Measurements from ENCODE around the gene PPP1R13B. TPM values are rescaled to one million over a fixed set of nuclear protein-coding genes. Genes with fewer than 3 reads are reported as not detected.

PPP1R13B gene
- total RNA-seq, 2 experiments from 2014 or later, result 11.6 to 12.0 TPM

- Mint-ChIP-seq H3K36me3 (ENCODE audit: low read depth) (peaks cover 6% of the 10 kb centered on the region), H3K27me3 (no peaks in the 10 kb centered on the region), H3K27ac (no peak overlapping the region), H3K9me3 (peaks cover 4% of the 10 kb centered on the region), H3K4me3 (no peak overlapping the region), H3K4me1 (no peaks in the 10 kb centered on the region)
- ChIA-PET CTCF (no interaction called here), POLR2A (no interaction called here)
- DNase-seq, result no peak
Observed at GRCh38 chr14:103767336-103767894, 80.0 kb downstream of the PPP1R13B start.

GRCh38 chr14:103765526-103765925, 81.8 kb downstream of the PPP1R13B start:
- CTCF ChIA-PET, result interaction anchor here (0.8 kb wide), 1 partner anchor 29 kb away, joined by 3 read pairs; no protein-coding TSS in a partner anchor
- Mint-ChIP-seq H3K9me3 (no peaks in the 10 kb centered on the region), H3K36me3 (ENCODE audit: low read depth) (no peaks in the 10 kb centered on the region), H3K27me3 (no peaks in the 10 kb centered on the region), H3K4me3 (no peak overlapping the region), H3K4me1 (no peaks in the 10 kb centered on the region), H3K27ac (no peak overlapping the region)
- DNase-seq, result no peak
- POLR2A ChIA-PET, result no interaction called here

DNA sequence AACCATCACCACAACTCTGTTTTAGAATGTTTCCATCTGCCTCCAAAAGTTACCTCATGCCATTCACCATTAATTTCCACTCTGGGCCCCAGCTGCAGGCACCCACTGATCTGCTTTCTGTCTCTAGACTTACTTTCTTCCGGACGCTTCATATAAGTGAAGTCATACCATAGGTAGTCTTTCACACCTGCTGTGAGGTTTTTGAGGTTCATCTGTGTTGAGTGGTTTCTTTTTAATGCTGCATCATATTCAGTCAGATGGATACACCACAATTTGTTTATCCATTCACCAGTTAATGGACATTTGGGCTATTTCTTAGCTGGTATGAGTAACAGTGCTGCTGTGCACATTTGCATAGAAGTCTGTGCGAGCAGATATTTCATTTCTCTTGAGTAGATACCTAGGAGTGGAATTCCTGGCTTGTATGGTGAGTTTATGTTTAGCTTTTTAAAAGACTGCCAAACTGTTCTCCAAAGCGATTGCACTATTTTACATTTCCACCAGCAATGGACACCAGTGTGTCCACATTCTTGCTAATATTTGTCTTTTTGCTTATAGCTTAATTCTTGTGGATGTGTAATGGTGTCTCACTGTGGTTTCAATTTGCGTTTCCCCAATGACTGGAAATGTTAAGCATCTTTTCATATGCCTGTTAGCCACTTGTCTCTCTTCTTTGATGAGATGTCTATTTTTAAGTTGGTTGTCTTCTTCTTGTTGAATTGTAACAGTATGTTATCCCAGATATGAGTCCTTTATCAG, 83.5 kb downstream of the PPP1R13B start:
- no peak for DNase-seq
- CTCF ChIA-PET, result no interaction called here
- Mint-ChIP-seq H3K4me1 (no peaks in the 10 kb centered on the region), H3K27me3 (no peaks in the 10 kb centered on the region), H3K36me3 (ENCODE audit: low read depth) (no peaks in the 10 kb centered on the region), H3K9me3 (no peaks in the 10 kb centered on the region), H3K4me3 (no peak overlapping the region), H3K27ac (no peak overlapping the region)
- POLR2A ChIA-PET, result no interaction called here

DNA sequence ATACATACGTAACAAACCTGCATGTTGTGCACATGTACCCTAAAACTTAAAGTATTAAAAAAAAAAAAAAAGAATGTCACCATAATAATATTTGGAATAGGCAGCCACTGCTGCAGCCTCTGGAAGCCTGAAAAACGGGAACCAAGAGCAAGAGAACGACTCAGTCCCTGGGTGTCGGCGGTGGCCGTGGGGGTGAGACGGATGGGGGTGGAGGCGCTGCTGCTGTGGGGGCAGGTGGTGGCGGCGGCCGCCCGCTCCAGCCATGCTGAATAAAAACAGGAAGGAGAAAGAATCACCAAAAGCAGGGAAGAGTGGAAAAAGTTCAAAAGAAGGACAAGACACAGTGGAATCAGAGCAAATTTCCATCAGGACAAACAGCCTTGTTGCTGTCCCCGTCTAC, 84.8 kb downstream of the PPP1R13B start:
- Mint-ChIP-seq H3K27ac (no peak overlapping the region), H3K27me3 (no peaks in the 10 kb centered on the region), H3K36me3 (ENCODE audit: low read depth) (no peaks in the 10 kb centered on the region), H3K9me3 (no peaks in the 10 kb centered on the region), H3K4me1 (no peaks in the 10 kb centered on the region), H3K4me3 (no peak overlapping the region)
- ChIA-PET CTCF (no interaction called here), POLR2A (no interaction called here)
- no peak for DNase-seq

DNA sequence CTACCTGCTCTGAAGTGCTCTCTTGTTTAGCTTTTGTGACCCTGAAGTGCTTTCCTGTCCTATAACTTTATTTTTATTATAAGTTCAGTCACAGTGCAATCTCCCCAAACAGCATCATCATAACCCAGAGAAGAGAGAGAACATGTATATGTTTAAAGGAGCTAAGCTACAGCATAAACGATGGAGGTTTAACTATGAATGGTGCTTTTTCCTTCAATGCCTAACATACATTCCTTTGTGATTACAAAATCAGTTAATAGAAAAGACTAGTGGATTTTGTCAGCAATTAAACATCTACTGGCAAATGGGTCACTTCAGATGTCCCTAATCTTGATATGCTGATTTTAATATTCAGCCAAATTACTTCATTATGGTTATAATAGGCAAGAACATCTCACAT, 85.3 kb downstream of the PPP1R13B start:
- Mint-ChIP-seq H3K27ac (no peak overlapping the region), H3K27me3 (no peaks in the 10 kb centered on the region), H3K36me3 (ENCODE audit: low read depth) (no peaks in the 10 kb centered on the region), H3K9me3 (no peaks in the 10 kb centered on the region), H3K4me1 (no peaks in the 10 kb centered on the region), H3K4me3 (no peak overlapping the region)
- POLR2A ChIA-PET, result no interaction called here
- CTCF ChIA-PET, result no interaction called here
- DNase-seq, result no peak

DNA sequence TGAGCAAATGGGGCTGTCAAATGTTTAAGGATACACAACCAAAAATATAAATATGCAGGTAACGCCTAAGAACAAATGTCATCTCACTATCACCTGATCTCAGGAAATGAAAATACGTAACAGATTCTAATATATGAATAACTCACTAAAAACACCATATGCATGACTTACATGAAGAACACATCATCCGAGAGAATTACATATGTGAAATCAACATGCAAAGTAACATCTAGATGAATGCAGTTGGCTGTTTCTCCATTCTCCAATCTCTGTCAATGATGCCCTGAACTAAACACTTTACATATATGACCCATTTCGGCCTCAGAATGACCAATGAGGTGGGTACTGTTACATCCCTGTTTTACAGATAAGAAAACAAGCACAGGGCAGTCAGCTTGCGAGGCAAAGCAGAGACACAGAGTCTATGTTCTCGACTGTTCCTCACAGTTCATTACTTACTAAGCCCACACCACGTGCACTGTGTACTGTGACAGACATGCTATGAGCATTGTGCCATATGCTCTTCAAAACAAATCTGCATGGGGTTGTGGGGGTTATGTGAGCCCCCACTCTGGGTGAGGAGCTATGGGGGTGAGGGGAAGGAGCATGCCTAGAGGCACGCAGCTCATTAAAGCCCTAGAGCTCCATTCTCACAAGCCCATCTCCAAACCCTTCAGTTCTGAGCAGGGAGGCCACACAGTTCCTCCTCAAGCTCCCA, 89.2 kb downstream of the PPP1R13B start:
- Mint-ChIP-seq H3K27ac (no peak overlapping the region), H3K36me3 (ENCODE audit: low read depth) (no peaks in the 10 kb centered on the region), H3K27me3 (no peaks in the 10 kb centered on the region), H3K4me3 (no peak overlapping the region), H3K9me3 (no peaks in the 10 kb centered on the region), H3K4me1 (no peaks in the 10 kb centered on the region)
- no peak for DNase-seq
- ChIA-PET POLR2A (no interaction called here), CTCF (interaction anchor here (0.6 to 1.0 kb wide), 2 partner anchors 10 to 231 kb away, joined by 4 read pairs; no protein-coding TSS in a partner anchor)

DNA sequence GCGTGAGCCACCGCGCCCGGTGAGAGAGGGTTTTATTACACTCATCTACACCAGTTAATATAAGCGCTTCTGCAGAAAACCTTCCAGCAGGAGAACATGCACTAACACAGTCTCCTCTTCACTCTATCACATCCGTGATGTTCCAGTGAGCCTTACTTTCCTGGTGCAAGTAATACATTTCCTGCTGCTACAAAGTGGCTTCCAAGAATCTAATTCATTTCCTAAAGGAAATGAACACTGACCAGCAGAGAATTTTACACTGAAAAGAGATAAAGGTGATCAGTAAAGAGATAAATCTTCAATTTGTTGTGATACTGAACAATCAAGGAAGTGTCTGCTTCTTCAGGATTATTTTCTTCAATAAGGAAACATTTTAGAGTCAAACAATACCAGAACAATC, 92.3 kb downstream of the PPP1R13B start:
- no peak for DNase-seq
- POLR2A ChIA-PET, result no interaction called here
- Mint-ChIP-seq H3K36me3 (ENCODE audit: low read depth) (no peaks in the 10 kb centered on the region), H3K4me3 (no peak overlapping the region), H3K4me1 (peaks cover 2% of the 10 kb centered on the region), H3K27ac (no peak overlapping the region), H3K27me3 (no peaks in the 10 kb centered on the region), H3K9me3 (no peaks in the 10 kb centered on the region)
- CTCF ChIA-PET, result no interaction called here

GRCh38 chr14:103753774-103754173, 93.6 kb downstream of the PPP1R13B start:
- Mint-ChIP-seq H3K9me3 (no peaks in the 10 kb centered on the region), H3K4me1 (peaks cover 7% of the 10 kb centered on the region), H3K36me3 (ENCODE audit: low read depth) (no peaks in the 10 kb centered on the region), H3K27ac (no peak overlapping the region), H3K27me3 (no peaks in the 10 kb centered on the region), H3K4me3 (no peak overlapping the region)
- CTCF ChIA-PET, result no interaction called here
- POLR2A ChIA-PET, result no interaction called here
- no peak for DNase-seq

GRCh38 chr14:103749860-103750259, 97.5 kb downstream of the PPP1R13B start:
- H3K36me3 Mint-ChIP-seq (ENCODE audit: low read depth), result no peaks in the 10 kb centered on the region
- H3K9me3 Mint-ChIP-seq, result no peaks in the 10 kb centered on the region
- no peak for DNase-seq
- CTCF ChIA-PET, result no interaction called here
- H3K27me3 Mint-ChIP-seq, result no peaks in the 10 kb centered on the region
- no peak overlapping the region for H3K27ac Mint-ChIP-seq
- no peak overlapping the region for H3K4me3 Mint-ChIP-seq
- POLR2A ChIA-PET, result no interaction called here
- H3K4me1 Mint-ChIP-seq, result peaks cover 19% of the 10 kb centered on the region

DNA sequence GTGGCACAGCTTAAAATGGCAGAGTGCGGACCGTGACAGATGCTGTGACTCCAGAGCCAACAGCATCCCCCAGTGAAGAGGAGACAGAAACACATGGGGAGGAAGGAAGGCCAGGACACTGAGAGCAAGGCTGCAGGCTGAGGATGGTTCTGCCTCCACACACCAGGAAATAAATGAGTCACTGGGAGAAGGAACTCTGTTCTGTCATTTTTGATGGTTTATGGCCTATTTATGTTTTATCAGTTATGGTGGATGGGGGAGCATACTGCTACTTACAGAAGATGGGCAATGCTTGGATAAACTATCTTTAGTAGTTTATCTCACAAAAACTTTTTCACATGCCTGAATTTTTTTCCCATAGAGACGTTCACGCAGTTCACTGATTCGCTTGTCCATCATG, 97.9 kb downstream of the PPP1R13B start:
- Mint-ChIP-seq H3K27me3 (no peaks in the 10 kb centered on the region), H3K27ac (no peak overlapping the region)
- POLR2A ChIA-PET, result no interaction called here

DNA sequence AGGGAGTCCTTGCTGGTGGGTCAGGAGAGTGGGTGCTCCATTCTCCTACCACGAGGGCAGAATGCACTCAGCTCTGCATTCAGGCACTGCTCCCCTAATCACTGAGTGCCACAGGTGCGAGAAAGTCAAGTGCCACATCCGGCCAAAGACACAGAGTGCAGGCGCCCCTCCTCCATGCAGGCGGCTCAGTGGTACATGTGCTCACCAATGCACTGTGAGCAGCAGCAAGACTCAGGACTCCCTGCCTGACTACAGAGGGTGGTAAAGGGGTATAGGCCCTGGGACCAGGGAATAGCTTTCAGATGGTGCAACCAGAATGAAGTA, 98.9 kb downstream of the PPP1R13B start:
- peak overlapping the region; percentile 86 for H3K27ac Mint-ChIP-seq
- H3K9me3 Mint-ChIP-seq, result no peaks in the 10 kb centered on the region
- H3K36me3 Mint-ChIP-seq (ENCODE audit: low read depth), result no peaks in the 10 kb centered on the region
- DNase-seq, result peak; percentile 75
- no peak overlapping the region for H3K4me3 Mint-ChIP-seq
- CTCF ChIA-PET, result interaction anchor here (0.8 to 1.0 kb wide), 2 partner anchors 10 to 13 kb away, joined by 3 to 4 read pairs; no protein-coding TSS in a partner anchor
- POLR2A ChIA-PET, result no interaction called here
- no peaks in the 10 kb centered on the region for H3K27me3 Mint-ChIP-seq
- peaks cover 19% of the 10 kb centered on the region for H3K4me1 Mint-ChIP-seq

More for the DNA sequence above, 97.9 kb downstream of the PPP1R13B start:
- H3K36me3 Mint-ChIP-seq (ENCODE audit: low read depth), result no peaks in the 10 kb centered on the region
- CTCF ChIA-PET, result no interaction called here
- H3K4me1 Mint-ChIP-seq, result peaks cover 19% of the 10 kb centered on the region
- no peaks in the 10 kb centered on the region for H3K9me3 Mint-ChIP-seq
- no peak overlapping the region for H3K4me3 Mint-ChIP-seq
- DNase-seq, result no peak

DNA sequence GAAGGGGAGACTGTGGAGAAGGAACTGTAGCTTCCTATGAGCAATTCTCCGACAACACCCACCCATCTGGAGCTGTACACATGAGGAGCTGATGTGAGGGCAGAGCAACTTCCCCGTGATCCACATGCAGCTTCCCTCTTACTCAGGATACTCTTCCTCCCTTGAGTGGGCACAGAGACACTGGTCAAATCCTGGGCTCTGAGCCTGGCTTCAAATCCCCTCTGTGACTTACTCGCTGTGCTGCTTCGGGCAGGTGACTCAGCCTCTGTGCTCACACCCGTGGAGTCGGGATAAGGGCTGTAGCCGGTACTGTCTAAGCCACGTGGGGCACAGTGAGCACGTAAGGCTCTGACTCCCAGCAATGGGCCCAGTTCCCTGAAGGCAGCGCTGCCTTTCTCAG, 100.7 kb downstream of the PPP1R13B start:
- peaks cover 17% of the 10 kb centered on the region for H3K4me1 Mint-ChIP-seq
- H3K27ac Mint-ChIP-seq, result no peak overlapping the region
- H3K9me3 Mint-ChIP-seq, result no peaks in the 10 kb centered on the region
- no peak for DNase-seq
- ChIA-PET CTCF (interaction anchor here (0.6 to 1.2 kb wide), 2 partner anchors 13 to 142 kb away, joined by 3 read pairs; no protein-coding TSS in a partner anchor), POLR2A (no interaction called here)
- H3K4me3 Mint-ChIP-seq, result no peak overlapping the region
- no peaks in the 10 kb centered on the region for H3K36me3 Mint-ChIP-seq (ENCODE audit: low read depth)
- H3K27me3 Mint-ChIP-seq, result no peaks in the 10 kb centered on the region

GRCh38 chr14:103745424-103745823, 102.0 kb downstream of the PPP1R13B start:
- H3K4me1 Mint-ChIP-seq, result peaks cover 17% of the 10 kb centered on the region
- no peaks in the 10 kb centered on the region for H3K36me3 Mint-ChIP-seq (ENCODE audit: low read depth)
- no peaks in the 10 kb centered on the region for H3K9me3 Mint-ChIP-seq
- H3K27ac Mint-ChIP-seq, result no peak overlapping the region
- no peaks in the 10 kb centered on the region for H3K27me3 Mint-ChIP-seq
- ChIA-PET CTCF (interaction anchor here (1.2 kb wide), 1 partner anchor 15 kb away, joined by 3 read pairs; no protein-coding TSS in a partner anchor), POLR2A (interaction anchor here (0.6 kb wide), 1 partner anchor 37 kb away, joined by 3 read pairs; no protein-coding TSS in a partner anchor)
- no peak overlapping the region for H3K4me3 Mint-ChIP-seq
- DNase-seq, result no peak

Measured in activated CD4-positive, alpha-beta T cell treated with anti-CD3 and anti-CD28 coated beads, Interleukin-2, amount 10 ng/mL, durations not matched to agents 7 days and 5 days (primary cell).